Brain microvascular endothelial cell (primary cell): ENCODE data around the gene PCDHGA1.
A peak's percentile ranks its signal among the peaks of the same experiment; 100 is the strongest.

Source experiments
- DNase-seq: peaks from one replicate; pipeline ENCODE4 v3.0.0-alpha.2; 2020
- H3K27ac ChIP-seq: fragments of 250-450 bp; sonication (Bioruptor Pico); 2 replicates; pipeline ENCODE4 v1.5.1; 2020; ENCODE audit warnings: mild to moderate bottlenecking, moderate library complexity
- H3K27me3 ChIP-seq: fragments of 250-450 bp; sonication (Bioruptor Pico); replicated peaks from 2 replicates; pipeline ENCODE4 v1.5.1; 2020; ENCODE audit warnings: mild to moderate bottlenecking
- H3K36me3 ChIP-seq: fragments of 250-450 bp; sonication (Bioruptor Pico); replicated peaks from 2 replicates; pipeline ENCODE4 v1.5.1; 2020; ENCODE audit warnings: mild to moderate bottlenecking
- H3K4me3 ChIP-seq: 2 replicates; pipeline ENCODE4 v1.5.1; 2011; ENCODE audit warnings: low read depth, mild to moderate bottlenecking, control low read depth, low read length, moderate library complexity
- in situ Hi-C: cut with HindIII; loops from 2 replicates; pipeline ENCODE4 v1.10.0; 2017; ENCODE audit warnings: low sequenced_read_pairs, low pct_ligation_motif_present
- TF ChIP-seq, protein P1 (sequence below): IDR thresholded peaks from 2 replicates; pipeline ENCODE4 v1.5.1; 2011; ENCODE audit warnings: low read depth, mild to moderate bottlenecking, moderate library complexity, low read length, control low read depth, inconsistent platforms; ENCODE audit errors: missing control alignments

The PCDHGA1 gene

DNA sequence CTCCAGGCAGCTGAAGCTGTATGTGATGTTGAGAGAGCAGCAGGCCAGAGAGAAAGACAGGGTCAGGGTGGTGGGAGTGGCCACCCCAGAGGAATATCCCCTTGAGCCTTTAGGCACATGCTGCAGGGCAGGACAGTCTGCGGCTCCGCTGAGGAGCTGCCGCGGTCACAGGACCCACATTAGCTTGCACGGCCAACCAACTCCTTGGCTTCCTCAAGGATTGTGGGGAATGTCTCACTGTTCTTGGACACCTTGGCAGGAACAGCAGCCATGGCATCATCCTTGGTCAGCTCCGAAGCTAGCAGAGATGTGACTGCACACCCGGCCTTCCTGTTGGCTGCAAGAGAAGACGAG lies 186.3 kb downstream of the PCDHGA1 start:
- TF ChIP-seq, protein P1, sequence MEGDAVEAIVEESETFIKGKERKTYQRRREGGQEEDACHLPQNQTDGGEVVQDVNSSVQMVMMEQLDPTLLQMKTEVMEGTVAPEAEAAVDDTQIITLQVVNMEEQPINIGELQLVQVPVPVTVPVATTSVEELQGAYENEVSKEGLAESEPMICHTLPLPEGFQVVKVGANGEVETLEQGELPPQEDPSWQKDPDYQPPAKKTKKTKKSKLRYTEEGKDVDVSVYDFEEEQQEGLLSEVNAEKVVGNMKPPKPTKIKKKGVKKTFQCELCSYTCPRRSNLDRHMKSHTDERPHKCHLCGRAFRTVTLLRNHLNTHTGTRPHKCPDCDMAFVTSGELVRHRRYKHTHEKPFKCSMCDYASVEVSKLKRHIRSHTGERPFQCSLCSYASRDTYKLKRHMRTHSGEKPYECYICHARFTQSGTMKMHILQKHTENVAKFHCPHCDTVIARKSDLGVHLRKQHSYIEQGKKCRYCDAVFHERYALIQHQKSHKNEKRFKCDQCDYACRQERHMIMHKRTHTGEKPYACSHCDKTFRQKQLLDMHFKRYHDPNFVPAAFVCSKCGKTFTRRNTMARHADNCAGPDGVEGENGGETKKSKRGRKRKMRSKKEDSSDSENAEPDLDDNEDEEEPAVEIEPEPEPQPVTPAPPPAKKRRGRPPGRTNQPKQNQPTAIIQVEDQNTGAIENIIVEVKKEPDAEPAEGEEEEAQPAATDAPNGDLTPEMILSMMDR: no peak
- H3K4me3 ChIP-seq: no peak overlapping the region
- no peaks in the 10 kb centered on the region for H3K27me3 ChIP-seq
- peaks cover 14% of the 10 kb centered on the region for H3K36me3 ChIP-seq
- H3K27ac ChIP-seq: no peak overlapping the region
- in situ Hi-C loops: loop anchor here (25.0 kb wide), 1 partner anchor 104 kb away; the partner anchor contains the start of genes PCDHGA10, PCDHGA11, PCDHGA9 and PCDHGB6
- no peak for DNase-seq

DNA sequence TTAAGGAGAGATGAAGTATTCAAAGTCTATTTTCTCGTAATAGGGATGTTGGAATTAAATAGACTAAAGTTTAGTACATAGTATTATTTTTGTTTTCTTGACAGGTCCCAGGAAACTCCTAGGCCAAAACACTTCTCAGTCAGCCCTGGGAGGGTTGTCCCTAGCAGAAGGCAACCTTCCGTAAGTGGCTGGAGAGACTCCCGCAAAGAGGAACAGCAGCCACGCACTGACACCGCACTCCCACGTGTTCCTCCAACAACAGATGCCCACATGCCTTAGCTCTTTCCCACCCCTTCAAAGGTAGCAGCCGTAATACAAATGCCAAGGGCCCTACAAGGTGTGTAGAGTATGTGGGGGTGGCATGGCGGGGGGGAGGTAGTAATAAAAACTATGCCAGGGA lies 187.0 kb downstream of the PCDHGA1 start:
- Histone ChIP-seq H3K36me3 (peaks cover 9% of the 10 kb centered on the region), H3K27ac (no peak overlapping the region), H3K4me3 (no peak overlapping the region), H3K27me3 (no peaks in the 10 kb centered on the region)
- DNase-seq: no peak
- TF ChIP-seq, protein P1: no peak
- in situ Hi-C loops: loop anchor here (25.0 kb wide), 1 partner anchor 105 kb away; the partner anchor contains the start of genes PCDHGA10, PCDHGA11, PCDHGA9 and PCDHGB6

DNA sequence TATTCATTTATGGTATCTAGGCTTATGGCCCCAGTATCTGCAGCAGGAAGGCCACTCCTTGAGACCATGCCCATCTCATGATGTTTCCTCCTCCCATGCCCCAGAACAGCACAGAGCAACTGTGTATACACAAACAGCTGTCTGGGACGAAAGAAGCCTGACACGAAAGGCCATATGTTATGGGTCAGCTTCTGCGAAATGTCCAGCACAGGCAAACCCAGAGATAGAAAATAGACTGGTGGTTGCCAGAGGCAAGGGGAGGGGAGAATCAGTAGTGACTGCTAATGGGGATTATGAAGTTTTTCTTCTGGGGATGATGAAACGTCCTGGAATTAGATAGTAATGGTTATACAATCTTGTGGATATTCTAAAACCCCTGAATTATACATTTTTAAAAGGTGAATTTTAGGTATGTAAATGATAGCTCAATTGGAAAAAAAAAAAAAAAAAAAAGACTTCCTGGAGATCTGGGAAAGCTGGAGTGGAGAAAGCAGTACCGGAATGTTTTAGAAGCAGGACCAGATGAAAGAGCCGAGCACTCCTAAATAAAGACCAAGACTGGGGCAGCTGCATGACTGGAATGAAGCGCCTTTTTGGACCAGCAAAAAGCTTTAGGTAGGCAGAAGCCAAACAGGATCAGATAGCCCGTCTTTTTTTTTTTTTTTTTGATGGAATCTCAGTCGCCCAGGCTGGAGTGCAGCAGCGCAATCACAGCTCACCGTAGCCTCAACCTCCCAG lies 187.7 kb downstream of the PCDHGA1 start:
- Histone ChIP-seq H3K27me3 (no peaks in the 10 kb centered on the region), H3K36me3 (peaks cover 9% of the 10 kb centered on the region), H3K4me3 (no peak overlapping the region), H3K27ac (no peak overlapping the region)
- DNase-seq: no peak
- in situ Hi-C loops: loop anchor here (25.0 kb wide), 1 partner anchor 106 kb away; the partner anchor contains the start of genes PCDHGA10, PCDHGA11, PCDHGA9 and PCDHGB6
- TF ChIP-seq, protein P1: no peak

DNA sequence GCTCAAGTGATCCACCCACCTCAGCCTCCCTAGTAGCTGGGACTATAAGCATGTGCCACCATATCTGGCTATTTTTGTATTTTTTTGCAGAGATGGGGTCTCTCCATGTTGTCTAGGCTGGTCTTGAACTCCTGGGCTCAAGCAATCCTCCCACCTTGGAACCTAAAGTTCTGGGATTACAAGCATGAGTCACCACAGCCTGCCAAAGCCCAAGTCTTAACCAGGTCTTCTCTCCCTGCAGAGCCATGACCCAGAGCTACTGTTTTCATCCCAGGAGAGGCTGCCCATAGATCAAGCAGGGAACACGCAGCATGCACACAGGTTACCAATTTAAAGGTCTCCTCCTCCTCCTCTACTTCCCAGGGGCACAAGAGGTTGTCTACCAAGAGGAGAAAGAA lies 188.3 kb downstream of the PCDHGA1 start:
- no peaks in the 10 kb centered on the region for H3K27me3 ChIP-seq
- TF ChIP-seq, protein P1: no peak
- peaks cover 9% of the 10 kb centered on the region for H3K36me3 ChIP-seq
- in situ Hi-C loops: loop anchor here (25.0 kb wide), 1 partner anchor 106 kb away; the partner anchor contains the start of genes PCDHGA10, PCDHGA11, PCDHGA9 and PCDHGB6
- no peak overlapping the region for H3K4me3 ChIP-seq
- DNase-seq: no peak
- H3K27ac ChIP-seq: no peak overlapping the region

DNA sequence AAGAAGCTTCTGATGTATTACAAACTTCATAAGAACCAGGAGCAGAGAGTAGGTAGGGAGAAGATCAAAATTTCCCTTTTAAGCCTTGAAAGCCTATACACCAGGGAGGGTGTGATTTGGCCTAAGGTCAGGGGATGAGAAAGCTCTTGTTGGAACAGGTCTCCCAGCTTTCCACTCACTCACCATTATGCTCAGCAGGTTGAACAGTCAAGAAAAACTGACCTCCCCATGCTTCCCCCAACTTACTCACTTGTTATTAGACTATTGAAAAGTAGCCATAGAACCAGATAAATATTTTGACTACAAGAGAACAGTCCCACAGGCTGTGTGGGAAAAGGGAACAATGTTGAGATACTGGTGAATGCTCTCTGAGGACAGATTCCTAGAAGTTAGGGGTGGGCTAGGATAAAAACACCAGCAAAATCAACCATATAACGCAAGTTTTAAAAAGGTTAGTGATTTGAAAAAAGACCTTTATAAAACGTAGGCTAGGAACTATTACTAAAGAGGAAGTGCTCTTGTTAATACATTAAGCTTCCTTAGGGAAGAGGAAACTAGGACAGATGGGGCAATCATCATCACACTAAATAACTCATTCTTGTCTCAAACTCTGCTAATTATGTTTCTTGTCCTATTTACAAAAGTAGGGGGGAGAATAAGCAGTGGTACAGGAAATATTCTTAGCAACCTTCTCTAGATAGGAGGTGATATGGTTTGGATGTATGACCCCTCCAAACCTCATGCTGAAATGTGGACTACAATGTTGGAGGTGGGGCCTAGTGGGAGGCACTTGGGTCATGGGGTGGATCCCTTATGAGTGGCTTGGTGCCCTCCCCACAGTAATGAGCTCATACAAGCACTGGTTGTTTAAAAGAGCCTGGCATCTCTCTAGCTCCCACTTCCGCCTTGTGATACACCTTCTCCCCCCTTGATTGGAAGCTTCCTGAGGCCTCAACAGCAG lies 189.6 kb downstream of the PCDHGA1 start:
- Histone ChIP-seq H3K27ac (peak overlapping the region; percentile 87), H3K4me3 (no peak overlapping the region), H3K27me3 (no peaks in the 10 kb centered on the region), H3K36me3 (peaks cover 14% of the 10 kb centered on the region)
- no peak for DNase-seq
- in situ Hi-C loops: loop anchor here (25.0 kb wide), 1 partner anchor 108 kb away; the partner anchor contains the start of genes PCDHGA10, PCDHGA11, PCDHGA9 and PCDHGB6
- TF ChIP-seq, protein P1: no peak
